Neural cell (in vitro differentiated cells): ENCODE measurements around the gene WDR54.

Source experiments
- EP300 ChIP-seq: fragments of 450-650 bp; conservative IDR thresholded peaks from 2 replicates; pipeline ENCODE4 v1.6.1; 2014; ENCODE audit warnings: antibody characterized with exemption, mild to moderate bottlenecking, moderate library complexity; ENCODE audit not compliant: poor library complexity, severe bottlenecking
- MXI1 ChIP-seq: fragments of 450-650 bp; conservative IDR thresholded peaks from 2 replicates; pipeline ENCODE4 v1.6.1; 2014; ENCODE audit warnings: antibody characterized with exemption, mild to moderate bottlenecking; ENCODE audit not compliant: poor library complexity, severe bottlenecking
- POLR2AphosphoS5 ChIP-seq: IDR thresholded peaks from 2 replicates; pipeline ENCODE4 v1.6.1; 2012
- TAF1 ChIP-seq: IDR thresholded peaks from 2 replicates; pipeline ENCODE4 v1.6.1; 2012; ENCODE audit warnings: low read depth
- TF ChIP-seq, protein P1 (sequence below): fragments of 450-650 bp; IDR thresholded peaks from 2 replicates; pipeline ENCODE4 v1.5.1; 2014; ENCODE audit warnings: antibody characterized with exemption, mild to moderate bottlenecking, moderate library complexity; ENCODE audit not compliant: poor library complexity, severe bottlenecking
- TF ChIP-seq, protein P2 (sequence below): IDR thresholded peaks from 2 replicates; pipeline ENCODE4 v1.6.1; 2012; ENCODE audit warnings: borderline replicate concordance

DNA sequence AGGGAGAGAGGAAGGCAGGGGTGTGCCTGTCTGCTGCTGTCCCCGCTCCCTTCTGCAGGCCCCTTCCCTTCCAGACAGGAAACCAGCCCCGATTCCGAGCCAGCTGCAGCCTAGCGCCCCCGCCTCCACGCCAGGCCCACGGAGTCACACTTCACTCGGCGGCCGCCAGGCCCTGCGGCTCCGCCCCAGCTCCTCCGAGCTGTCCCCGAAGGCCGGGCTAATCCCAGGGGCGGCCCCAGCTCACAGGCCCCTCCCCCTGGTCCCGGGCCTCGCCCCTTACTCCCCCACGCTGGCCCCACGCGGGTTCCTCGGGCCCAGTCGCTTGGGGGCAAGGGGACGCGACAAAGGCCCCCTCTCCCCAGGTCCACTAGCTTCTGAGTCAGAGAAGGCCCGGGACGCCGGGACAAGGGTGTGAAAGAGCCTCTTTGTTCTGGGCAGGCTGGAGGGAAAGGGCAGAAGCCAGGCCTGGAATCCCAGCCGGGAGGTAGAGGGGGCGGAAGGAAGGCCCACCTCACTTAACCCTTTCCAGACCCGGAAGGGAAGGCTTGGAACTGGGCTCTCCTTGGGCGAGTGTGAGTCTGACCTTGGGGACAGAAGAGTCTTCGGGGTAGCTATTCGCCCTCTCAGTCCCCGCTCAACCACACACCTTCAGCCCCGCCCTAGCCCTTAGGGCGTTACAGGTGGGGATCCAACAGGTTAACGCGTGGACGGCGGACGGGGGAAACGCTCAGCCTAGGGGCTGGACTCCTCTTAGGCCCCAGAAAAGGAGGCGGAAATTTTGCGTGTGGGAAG is 19.0 kb downstream of the WDR54 start:
- no peak for TF ChIP-seq EP300
- TF ChIP-seq, protein P1, sequence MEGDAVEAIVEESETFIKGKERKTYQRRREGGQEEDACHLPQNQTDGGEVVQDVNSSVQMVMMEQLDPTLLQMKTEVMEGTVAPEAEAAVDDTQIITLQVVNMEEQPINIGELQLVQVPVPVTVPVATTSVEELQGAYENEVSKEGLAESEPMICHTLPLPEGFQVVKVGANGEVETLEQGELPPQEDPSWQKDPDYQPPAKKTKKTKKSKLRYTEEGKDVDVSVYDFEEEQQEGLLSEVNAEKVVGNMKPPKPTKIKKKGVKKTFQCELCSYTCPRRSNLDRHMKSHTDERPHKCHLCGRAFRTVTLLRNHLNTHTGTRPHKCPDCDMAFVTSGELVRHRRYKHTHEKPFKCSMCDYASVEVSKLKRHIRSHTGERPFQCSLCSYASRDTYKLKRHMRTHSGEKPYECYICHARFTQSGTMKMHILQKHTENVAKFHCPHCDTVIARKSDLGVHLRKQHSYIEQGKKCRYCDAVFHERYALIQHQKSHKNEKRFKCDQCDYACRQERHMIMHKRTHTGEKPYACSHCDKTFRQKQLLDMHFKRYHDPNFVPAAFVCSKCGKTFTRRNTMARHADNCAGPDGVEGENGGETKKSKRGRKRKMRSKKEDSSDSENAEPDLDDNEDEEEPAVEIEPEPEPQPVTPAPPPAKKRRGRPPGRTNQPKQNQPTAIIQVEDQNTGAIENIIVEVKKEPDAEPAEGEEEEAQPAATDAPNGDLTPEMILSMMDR: peak; percentile 33
- no peak for TF ChIP-seq MXI1
- TF ChIP-seq POLR2AphosphoS5: no peak
- TF ChIP-seq, protein P2, sequence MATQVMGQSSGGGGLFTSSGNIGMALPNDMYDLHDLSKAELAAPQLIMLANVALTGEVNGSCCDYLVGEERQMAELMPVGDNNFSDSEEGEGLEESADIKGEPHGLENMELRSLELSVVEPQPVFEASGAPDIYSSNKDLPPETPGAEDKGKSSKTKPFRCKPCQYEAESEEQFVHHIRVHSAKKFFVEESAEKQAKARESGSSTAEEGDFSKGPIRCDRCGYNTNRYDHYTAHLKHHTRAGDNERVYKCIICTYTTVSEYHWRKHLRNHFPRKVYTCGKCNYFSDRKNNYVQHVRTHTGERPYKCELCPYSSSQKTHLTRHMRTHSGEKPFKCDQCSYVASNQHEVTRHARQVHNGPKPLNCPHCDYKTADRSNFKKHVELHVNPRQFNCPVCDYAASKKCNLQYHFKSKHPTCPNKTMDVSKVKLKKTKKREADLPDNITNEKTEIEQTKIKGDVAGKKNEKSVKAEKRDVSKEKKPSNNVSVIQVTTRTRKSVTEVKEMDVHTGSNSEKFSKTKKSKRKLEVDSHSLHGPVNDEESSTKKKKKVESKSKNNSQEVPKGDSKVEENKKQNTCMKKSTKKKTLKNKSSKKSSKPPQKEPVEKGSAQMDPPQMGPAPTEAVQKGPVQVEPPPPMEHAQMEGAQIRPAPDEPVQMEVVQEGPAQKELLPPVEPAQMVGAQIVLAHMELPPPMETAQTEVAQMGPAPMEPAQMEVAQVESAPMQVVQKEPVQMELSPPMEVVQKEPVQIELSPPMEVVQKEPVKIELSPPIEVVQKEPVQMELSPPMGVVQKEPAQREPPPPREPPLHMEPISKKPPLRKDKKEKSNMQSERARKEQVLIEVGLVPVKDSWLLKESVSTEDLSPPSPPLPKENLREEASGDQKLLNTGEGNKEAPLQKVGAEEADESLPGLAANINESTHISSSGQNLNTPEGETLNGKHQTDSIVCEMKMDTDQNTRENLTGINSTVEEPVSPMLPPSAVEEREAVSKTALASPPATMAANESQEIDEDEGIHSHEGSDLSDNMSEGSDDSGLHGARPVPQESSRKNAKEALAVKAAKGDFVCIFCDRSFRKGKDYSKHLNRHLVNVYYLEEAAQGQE: no peak
- TF ChIP-seq TAF1: no peak
